UCSD-AML1 (cell line): Measurements from ENCODE around the gene RNU6-1.

ENCODE experiments used
- DNase-seq: peaks from one replicate; lab custom pipeline; 2025; ENCODE audit not compliant: unreplicated experiment; lab: John Stamatoyannopoulos, UW

Gene RNU6-1

GRCh38 chr15:67839929-67840748 is at the start of gene RNU6-1:
TSS of gene RNU6-1 (minus strand) at chr15:67840045.
- peak; percentile 94 for DNase-seq

GRCh38 chr15:67887776-67888175 is 47.9 kb upstream of the RNU6-1 start:
- no peak for DNase-seq

- no peak for DNase-seq
These were observed 46.0 kb upstream of the RNU6-1 start for GRCh38 chr15:67885861-67886260.

- DNase-seq, result no peak
These were observed 45.3 kb upstream of the RNU6-1 start for GRCh38 chr15:67885175-67885523.

- peak; percentile 53 for DNase-seq
These were observed 44.8 kb upstream of the RNU6-1 start for GRCh38 chr15:67884514-67885174.

- DNase-seq, result no peak
These were observed 44.2 kb upstream of the RNU6-1 start for GRCh38 chr15:67884009-67884408.

- no peak for DNase-seq
These were observed 43.5 kb upstream of the RNU6-1 start for GRCh38 chr15:67883234-67883773.

- DNase-seq, result peak; percentile 24
These were observed 42.8 kb upstream of the RNU6-1 start for GRCh38 chr15:67882487-67883233.

- DNase-seq, result peak; percentile 31
These were observed 40.9 kb upstream of the RNU6-1 start for GRCh38 chr15:67880651-67881182.

- no peak for DNase-seq
These were observed 39.7 kb upstream of the RNU6-1 start for GRCh38 chr15:67879440-67880129.

- DNase-seq, result no peak
These were observed 38.9 kb upstream of the RNU6-1 start for GRCh38 chr15:67878712-67879206.

GRCh38 chr15:67873777-67874176 is 33.9 kb upstream of the RNU6-1 start:
- DNase-seq, result no peak

GRCh38 chr15:67870868-67871408 is 31.1 kb upstream of the RNU6-1 start:
- DNase-seq, result no peak

- DNase-seq, result no peak
These were observed 29.9 kb upstream of the RNU6-1 start for GRCh38 chr15:67869701-67870100.

- DNase-seq, result no peak
These were observed 25.9 kb upstream of the RNU6-1 start for GRCh38 chr15:67865766-67866165.

GRCh38 chr15:67865331-67865730 is 25.5 kb upstream of the RNU6-1 start:
- no peak for DNase-seq

GRCh38 chr15:67863442-67863987 is 23.7 kb upstream of the RNU6-1 start:
- DNase-seq, result peak; percentile 80

GRCh38 chr15:67862750-67863441 is 23.1 kb upstream of the RNU6-1 start:
- DNase-seq, result no peak

- no peak for DNase-seq
These were observed 22.1 kb upstream of the RNU6-1 start for GRCh38 chr15:67861983-67862382.
